Endodermal cell (in vitro differentiated cells): Measurements from ENCODE around the gene TNS3. TPM values are rescaled to one million over a fixed set of nuclear protein-coding genes. Genes with fewer than 3 reads are reported as not detected.

ENCODE experiments used
- DNase-seq: peaks from one replicate; pipeline ENCODE4 v3.0.0-alpha.2; 2017
- H3K27ac ChIP-seq: 2 replicates; pipeline ENCODE4 v1.5.1; 2013; ENCODE audit warnings: mild to moderate bottlenecking, low read depth, low read length, moderate library complexity
- H3K27me3 ChIP-seq: 2 replicates; pipeline ENCODE4 v1.6.1; 2013; ENCODE audit warnings: mild to moderate bottlenecking, low read length, moderate library complexity; ENCODE audit not compliant: insufficient read depth, control insufficient read depth, poor library complexity, severe bottlenecking
- H3K36me3 ChIP-seq: 2 replicates; pipeline ENCODE4 v1.7.0; 2013; ENCODE audit warnings: mild to moderate bottlenecking, low read length, moderate library complexity; ENCODE audit not compliant: control insufficient read depth, insufficient read depth
- H3K4me1 ChIP-seq: one replicate; pipeline ENCODE4 v1.7.0; 2013; ENCODE audit warnings: low read length; ENCODE audit not compliant: control insufficient read depth, insufficient read depth
- H3K4me3 ChIP-seq: 2 replicates; pipeline ENCODE4 v1.5.1; 2013; ENCODE audit warnings: mild to moderate bottlenecking, low read length, moderate library complexity
- H3K9ac ChIP-seq: 2 replicates; pipeline ENCODE4 v1.6.1; 2013; ENCODE audit warnings: mild to moderate bottlenecking, low read length, moderate library complexity; ENCODE audit not compliant: poor library complexity, severe bottlenecking; ENCODE audit errors: extremely low read depth
- H3K9me3 ChIP-seq: 2 replicates; pipeline ENCODE4 v1.6.1; 2013; ENCODE audit warnings: mild to moderate bottlenecking, low read length, moderate library complexity; ENCODE audit not compliant: control insufficient read depth
- H3K27ac Mint-ChIP-seq: 2 replicates; pipeline ENCODE4 v1.8.0; 2020; ENCODE audit warnings: mixed read lengths
- H3K27me3 Mint-ChIP-seq: 2 replicates; pipeline ENCODE4 v1.8.0; 2021; ENCODE audit warnings: mild to moderate bottlenecking, mixed read lengths; ENCODE audit not compliant: insufficient read depth
- H3K36me3 Mint-ChIP-seq: 2 replicates; pipeline ENCODE4 v1.8.0; 2020; ENCODE audit warnings: low read depth, mixed read lengths
- H3K4me1 Mint-ChIP-seq: 2 replicates; pipeline ENCODE4 v1.8.0; 2020; ENCODE audit warnings: mixed read lengths
- H3K4me3 Mint-ChIP-seq: 2 replicates; pipeline ENCODE4 v1.8.0; 2020; ENCODE audit warnings: mild to moderate bottlenecking, moderate library complexity, mixed read lengths
- H3K9me3 Mint-ChIP-seq: 2 replicates; pipeline ENCODE4 v1.8.0; 2020; ENCODE audit warnings: mild to moderate bottlenecking, mixed read lengths
- WGBS, 2 experiments: methylation state at CpG; one replicate each; pipeline versions ENCODE4 v1.1.5 to v1.1.7; 2013; ENCODE audit warnings: missing lambda C conversion rate in 2 of 2, mixed read lengths in 1 of 2; ENCODE audit not compliant: insufficient coverage in 1 of 2, insufficient read length in 1 of 2; 5-methylcytosine and 5-hydroxymethylcytosine counted together
- total RNA-seq, 2 donors: library from RNA; stranded (reverse); fragmentation: NEBNext Ultra II Directional in 1 of 2; extraction: Animal tissue kit (Norgen Biotek cat#: 25700) in 1 of 2; gene quantifications; 2 replicates in 1 of 2; 3 replicates in 1 of 2; pipeline ENCODE4 v1.2.1, GENCODE V29; 2021
- TF ChIP-seq, protein P1 (sequence below): fragments of 200-600 bp; sonication (generic); conservative IDR thresholded peaks from 2 replicates; pipeline ENCODE4 v1.5.0; 2021; ENCODE audit warnings: antibody characterized with exemption, mild to moderate bottlenecking

The TNS3 gene
- total RNA-seq, 2 donors from 2014 or later = 33.8 to 38.5 TPM

DNA sequence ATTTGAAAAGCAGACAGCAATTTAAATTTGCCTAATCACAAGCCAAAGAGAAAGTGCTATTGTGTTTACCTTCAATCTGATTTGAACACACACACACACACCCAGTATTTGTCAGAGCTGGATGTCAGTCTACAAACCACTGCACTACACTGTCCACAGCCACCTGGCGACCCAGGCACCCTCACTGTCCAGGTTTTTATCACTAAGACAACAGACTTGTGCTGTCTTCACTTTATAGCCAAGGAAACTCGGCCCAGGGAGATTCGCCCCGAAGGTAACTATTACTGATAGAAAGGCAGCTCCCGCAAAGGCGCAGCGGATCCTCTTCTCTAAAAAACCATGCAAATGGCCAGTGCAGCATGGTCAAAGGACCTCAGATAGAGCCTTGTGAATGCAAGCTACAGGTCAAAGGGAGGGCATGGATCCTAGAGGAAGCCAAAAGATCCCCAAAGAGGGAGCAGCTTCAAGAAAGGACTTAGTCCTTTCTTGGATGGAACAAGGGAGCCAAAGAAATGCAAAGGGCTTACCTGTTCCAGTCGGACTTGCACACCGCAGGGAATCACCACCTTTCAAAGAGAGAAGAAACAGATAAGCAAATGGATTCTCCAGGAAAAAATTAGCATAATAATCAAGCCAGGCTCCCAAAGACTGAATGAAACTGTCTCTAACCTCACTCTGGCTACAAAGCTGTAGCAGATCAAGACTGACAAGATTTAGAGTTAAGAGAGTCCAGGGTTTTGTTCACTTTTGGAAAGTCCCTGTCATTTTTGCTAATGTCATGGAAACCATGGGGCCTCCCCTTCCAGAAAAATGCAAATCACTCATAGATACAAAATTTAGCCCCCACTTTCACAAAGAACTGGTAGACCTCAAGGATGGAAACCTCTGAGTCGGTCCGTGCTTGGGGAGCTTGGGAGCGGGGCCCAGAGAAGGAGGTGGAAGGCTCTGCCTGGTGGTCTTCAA is 101.1 kb downstream of the TNS3 start:
- Histone ChIP-seq H3K36me3 (no peaks in the 10 kb centered on the region), H3K4me1 (peaks cover 5% of the 10 kb centered on the region), H3K27ac (no peak overlapping the region), H3K4me3 (no peak overlapping the region), H3K9ac (no peak overlapping the region), H3K27me3 (no peaks in the 10 kb centered on the region), H3K9me3 (peaks cover 7% of the 10 kb centered on the region)
- H3K36me3 Mint-ChIP-seq = peaks cover 4% of the 10 kb centered on the region
- TF ChIP-seq, protein P1, sequence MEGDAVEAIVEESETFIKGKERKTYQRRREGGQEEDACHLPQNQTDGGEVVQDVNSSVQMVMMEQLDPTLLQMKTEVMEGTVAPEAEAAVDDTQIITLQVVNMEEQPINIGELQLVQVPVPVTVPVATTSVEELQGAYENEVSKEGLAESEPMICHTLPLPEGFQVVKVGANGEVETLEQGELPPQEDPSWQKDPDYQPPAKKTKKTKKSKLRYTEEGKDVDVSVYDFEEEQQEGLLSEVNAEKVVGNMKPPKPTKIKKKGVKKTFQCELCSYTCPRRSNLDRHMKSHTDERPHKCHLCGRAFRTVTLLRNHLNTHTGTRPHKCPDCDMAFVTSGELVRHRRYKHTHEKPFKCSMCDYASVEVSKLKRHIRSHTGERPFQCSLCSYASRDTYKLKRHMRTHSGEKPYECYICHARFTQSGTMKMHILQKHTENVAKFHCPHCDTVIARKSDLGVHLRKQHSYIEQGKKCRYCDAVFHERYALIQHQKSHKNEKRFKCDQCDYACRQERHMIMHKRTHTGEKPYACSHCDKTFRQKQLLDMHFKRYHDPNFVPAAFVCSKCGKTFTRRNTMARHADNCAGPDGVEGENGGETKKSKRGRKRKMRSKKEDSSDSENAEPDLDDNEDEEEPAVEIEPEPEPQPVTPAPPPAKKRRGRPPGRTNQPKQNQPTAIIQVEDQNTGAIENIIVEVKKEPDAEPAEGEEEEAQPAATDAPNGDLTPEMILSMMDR = no peak
- DNase-seq = peak; percentile 61
- no peak overlapping the region for H3K27ac Mint-ChIP-seq
- no peak overlapping the region for H3K4me3 Mint-ChIP-seq
- peaks cover 3% of the 10 kb centered on the region for H3K9me3 Mint-ChIP-seq
- peaks cover 21% of the 10 kb centered on the region for H3K27me3 Mint-ChIP-seq
- peaks cover 38% of the 10 kb centered on the region for H3K4me1 Mint-ChIP-seq
- 45 to 52% methylated on average over 8 to 12 of the region's 12 CpGs for WGBS, 2 experiments

DNA sequence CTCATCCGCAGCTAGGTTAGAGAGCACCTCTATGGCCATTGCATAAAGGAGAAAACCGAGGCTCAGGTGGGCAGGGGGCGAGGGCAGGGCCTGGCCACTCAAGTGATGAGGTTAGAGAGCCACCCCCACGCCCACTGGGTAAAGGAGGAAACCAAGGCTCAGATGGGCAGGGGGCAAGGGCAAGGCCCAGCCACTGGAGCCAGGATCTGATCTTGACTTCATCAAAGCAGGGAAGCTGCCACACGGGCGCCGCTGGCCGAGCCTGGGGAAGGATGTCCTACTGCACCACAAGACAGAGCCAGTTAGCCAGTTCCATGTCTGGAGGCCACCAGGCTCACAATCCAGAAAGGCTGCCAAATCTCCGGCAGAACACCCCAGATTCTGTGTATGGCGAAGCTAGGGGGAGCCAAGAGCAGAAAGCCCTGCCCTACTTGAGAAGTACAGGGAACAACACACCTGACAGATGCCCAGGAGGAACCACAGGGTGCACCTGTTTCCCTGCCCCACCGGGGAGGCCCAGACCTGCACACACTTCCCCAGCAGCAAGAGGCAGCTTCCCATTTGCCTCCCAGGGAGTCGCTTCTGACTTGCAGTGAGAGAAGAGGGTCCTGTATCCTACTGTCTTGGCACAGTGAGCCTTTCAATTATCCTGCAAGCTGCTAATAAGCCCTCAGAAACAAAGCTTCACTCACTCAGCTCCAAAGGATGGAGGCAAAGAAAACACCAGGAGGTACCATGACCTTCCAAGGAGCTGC is 101.9 kb downstream of the TNS3 start:
- Histone ChIP-seq H3K4me3 (no peak overlapping the region), H3K9ac (no peak overlapping the region), H3K4me1 (peaks cover 5% of the 10 kb centered on the region), H3K27me3 (no peaks in the 10 kb centered on the region), H3K36me3 (no peaks in the 10 kb centered on the region), H3K9me3 (peaks cover 7% of the 10 kb centered on the region), H3K27ac (no peak overlapping the region)
- H3K27ac Mint-ChIP-seq = no peak overlapping the region
- H3K4me3 Mint-ChIP-seq = no peak overlapping the region
- H3K4me1 Mint-ChIP-seq = peaks cover 33% of the 10 kb centered on the region
- TF ChIP-seq, protein P1 = no peak
- WGBS, 2 experiments = 67 to 87% methylated on average over 5 to 12 of the region's 12 CpGs
- H3K27me3 Mint-ChIP-seq = peaks cover 21% of the 10 kb centered on the region
- peaks cover 4% of the 10 kb centered on the region for H3K36me3 Mint-ChIP-seq
- no peak for DNase-seq
- peaks cover 3% of the 10 kb centered on the region for H3K9me3 Mint-ChIP-seq

DNA sequence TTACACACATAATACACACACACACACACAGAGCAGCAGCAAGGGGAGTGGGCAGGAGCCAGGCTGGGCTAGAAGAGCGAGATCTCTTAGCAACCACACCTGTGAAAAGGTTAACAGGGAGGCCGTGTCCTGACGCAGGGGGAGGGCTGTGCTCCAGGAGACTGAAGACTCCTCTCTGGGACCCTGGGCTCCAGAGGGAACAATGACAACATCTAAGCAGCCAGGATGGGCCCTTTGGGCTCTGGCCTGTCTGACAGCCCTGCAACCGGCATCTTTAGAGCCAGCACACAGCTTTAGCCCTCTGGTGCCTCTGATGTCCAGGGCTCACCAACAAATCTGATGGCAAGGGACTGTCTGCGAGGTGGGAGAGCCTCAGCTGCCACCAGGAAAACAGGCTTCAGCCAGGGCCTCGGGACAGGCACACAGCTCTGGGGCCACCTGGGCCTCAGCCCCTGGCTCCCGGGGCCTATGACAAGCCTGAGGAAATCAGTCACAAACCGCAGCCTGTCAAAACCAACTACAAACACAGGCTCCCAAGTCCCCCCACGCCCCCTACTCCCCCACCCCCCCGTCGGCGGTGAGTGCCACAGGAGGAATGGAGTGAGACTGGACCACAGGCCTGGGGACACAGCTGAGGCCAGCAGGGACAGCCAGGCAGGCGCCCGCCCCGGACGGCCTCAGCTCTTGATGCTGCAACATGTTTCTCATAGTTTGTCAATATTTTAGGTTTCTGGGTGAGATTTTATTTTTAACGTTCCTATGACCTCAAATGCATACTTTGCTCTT is 102.8 kb downstream of the TNS3 start:
- Mint-ChIP-seq H3K4me3 (no peak overlapping the region), H3K27ac (no peak overlapping the region), H3K36me3 (peaks cover 4% of the 10 kb centered on the region), H3K27me3 (peaks cover 21% of the 10 kb centered on the region), H3K4me1 (peaks cover 33% of the 10 kb centered on the region), H3K9me3 (no peaks in the 10 kb centered on the region)
- no peak for DNase-seq
- Histone ChIP-seq H3K27ac (peak overlapping the region; percentile 7), H3K4me1 (peaks cover 5% of the 10 kb centered on the region), H3K4me3 (no peak overlapping the region), H3K36me3 (no peaks in the 10 kb centered on the region), H3K9ac (no peak overlapping the region), H3K27me3 (no peaks in the 10 kb centered on the region), H3K9me3 (no peaks in the 10 kb centered on the region)
- WGBS, 2 experiments = 84 to 91% methylated on average over 4 to 15 of the region's 17 CpGs
- TF ChIP-seq, protein P1 = no peak
